ENCODE results near the gene ADGRG4.

ADGRG4 gene

GRCh38 chrX:136303041-136303440, 2.3 kb downstream of the ADGRG4 start:
- no peak for DNase-seq (ENCODE audit: low spot score)

- no peak for DNase-seq (ENCODE audit: low spot score)
These were observed 3.7 kb downstream of the ADGRG4 start for GRCh38 chrX:136304493-136304892.

- no peak for DNase-seq (ENCODE audit: low spot score)
These were observed 5.4 kb downstream of the ADGRG4 start for GRCh38 chrX:136306182-136306581.

- no peak for DNase-seq (ENCODE audit: low spot score)
These were observed 6.7 kb downstream of the ADGRG4 start for GRCh38 chrX:136307471-136307870.

GRCh38 chrX:136310411-136310810, 9.6 kb downstream of the ADGRG4 start:
- no peak for DNase-seq (ENCODE audit: low spot score)

GRCh38 chrX:136318156-136318555, 17.4 kb downstream of the ADGRG4 start:
- DNase-seq (ENCODE audit: low spot score) = no peak

- DNase-seq (ENCODE audit: low spot score) = no peak
These were observed 18.3 kb downstream of the ADGRG4 start for GRCh38 chrX:136318895-136319597.

GRCh38 chrX:136319600-136319999, 18.8 kb downstream of the ADGRG4 start:
- DNase-seq (ENCODE audit: low spot score) = no peak

- no peak for DNase-seq (ENCODE audit: low spot score)
These were observed 20.8 kb downstream of the ADGRG4 start for GRCh38 chrX:136321532-136321931.

GRCh38 chrX:136322064-136322463, 21.3 kb downstream of the ADGRG4 start:
- DNase-seq (ENCODE audit: low spot score) = no peak

- no peak for DNase-seq (ENCODE audit: low spot score)
These were observed 24.6 kb downstream of the ADGRG4 start for GRCh38 chrX:136325377-136325776.

- no peak for DNase-seq (ENCODE audit: low spot score)
These were observed 28.2 kb downstream of the ADGRG4 start for GRCh38 chrX:136328933-136329332.

- no peak for DNase-seq (ENCODE audit: low spot score)
These were observed 35.9 kb downstream of the ADGRG4 start for GRCh38 chrX:136336623-136337022.

GRCh38 chrX:136339702-136340101, 38.9 kb downstream of the ADGRG4 start:
- no peak for DNase-seq (ENCODE audit: low spot score)

- DNase-seq (ENCODE audit: low spot score) = no peak
These were observed 43.6 kb downstream of the ADGRG4 start for GRCh38 chrX:136344320-136344719.

GRCh38 chrX:136346506-136346905, 45.7 kb downstream of the ADGRG4 start:
- DNase-seq (ENCODE audit: low spot score) = no peak

GRCh38 chrX:136347706-136348105, 46.9 kb downstream of the ADGRG4 start:
- no peak for DNase-seq (ENCODE audit: low spot score)

GRCh38 chrX:136353526-136354093, 52.8 kb downstream of the ADGRG4 start:
- DNase-seq (ENCODE audit: low spot score) = no peak

GRCh38 chrX:136354201-136354600, 53.4 kb downstream of the ADGRG4 start:
- no peak for DNase-seq (ENCODE audit: low spot score)

GRCh38 chrX:136369377-136369776, 68.6 kb downstream of the ADGRG4 start:
- DNase-seq (ENCODE audit: low spot score) = no peak

GRCh38 chrX:136376713-136377112, 76.0 kb downstream of the ADGRG4 start:
- DNase-seq (ENCODE audit: low spot score) = no peak

GRCh38 chrX:136380010-136380769, 79.4 kb downstream of the ADGRG4 start:
- no peak for DNase-seq (ENCODE audit: low spot score)

- no peak for DNase-seq (ENCODE audit: low spot score)
These were observed 85.4 kb downstream of the ADGRG4 start for GRCh38 chrX:136386173-136386572.

Measured in SK-N-DZ (cell line).